Liver (tissue), 3 donors: ENCODE measurements around the gene MIGA1.

Source experiments
- ATF3 ChIP-seq: IDR thresholded peaks from 2 replicates; pipeline ENCODE4 v1.6.1; 2016; ENCODE audit warnings: antibody characterized with exemption
- CTCF ChIP-seq: fragments of 150-350 bp; IDR thresholded peaks from 2 replicates; pipeline ENCODE4 v1.5.1; 2017; ENCODE audit warnings: improper control_type of control experiment, low read depth, low read length; ENCODE audit not compliant: missing input control
- GABPA ChIP-seq, 2 donors: IDR thresholded peaks in 1 of 2; conservative IDR thresholded peaks in 1 of 2; 2 replicates each; pipeline ENCODE4 v1.6.1; 2016; ENCODE audit warnings: antibody characterized with exemption in 2 of 2, mild to moderate bottlenecking in 1 of 2, moderate library complexity in 1 of 2
- SP1 ChIP-seq: IDR thresholded peaks from 2 replicates; pipeline ENCODE4 v1.6.1; 2018; ENCODE audit warnings: antibody characterized with exemption, mild to moderate bottlenecking
- TAF1 ChIP-seq: conservative IDR thresholded peaks from 2 replicates; pipeline ENCODE4 v1.6.1; 2016; ENCODE audit warnings: antibody characterized with exemption, mild to moderate bottlenecking
- YY1 ChIP-seq: IDR thresholded peaks from 2 replicates; pipeline ENCODE4 v1.6.1; 2016; ENCODE audit warnings: antibody characterized with exemption, mild to moderate bottlenecking
- ZBTB33 ChIP-seq: IDR thresholded peaks from 2 replicates; pipeline ENCODE4 v1.6.1; 2016; ENCODE audit warnings: antibody characterized with exemption
- donor health status: healthy.
- donor health status: healthy.

GRCh38 chr1:77802026-77802425 is 22.6 kb downstream of the MIGA1 start:
- TF ChIP-seq ATF3 (no peak), SP1 (no peak), GABPA (IDR thresholded peaks at IDR 0.05 in 1 of 2, conservative IDR thresholded peaks at IDR 0.05 in 1 of 2) (no peak), CTCF (no peak), YY1 (no peak), ZBTB33 (no peak), TAF1 (no peak)
